Neutrophil (primary cell): ENCODE data around the gene CROCC2.

Experiments
- H3K27ac ChIP-seq: fragments of 200-600 bp; sonication (generic); 2 replicates; pipeline ENCODE4 v1.5.1; 2016; ENCODE audit warnings: mild to moderate bottlenecking, moderate library complexity
- H3K27me3 ChIP-seq: fragments of 200-600 bp; sonication (generic); 2 replicates; pipeline ENCODE4 v1.6.0; 2016; ENCODE audit warnings: mild to moderate bottlenecking
- H3K36me3 ChIP-seq: fragments of 200-600 bp; sonication (generic); 2 replicates; pipeline ENCODE4 v1.5.1; 2017
- H3K4me1 ChIP-seq, 2 experiments: fragments of 200-600 bp in 1 of 2; sonication (generic) in 1 of 2; 1 replicate in 1 of 2; 2 replicates in 1 of 2; pipeline versions ENCODE4 v1.5.1 to v1.6.1; 2013 to 2016; ENCODE audit warnings: low read depth in 1 of 2, low read length in 1 of 2, mild to moderate bottlenecking in 1 of 2, moderate library complexity in 1 of 2; ENCODE audit not compliant: control insufficient read depth in 1 of 2, insufficient read depth in 1 of 2
- H3K4me3 ChIP-seq, 2 experiments: fragments of 200-600 bp in 1 of 2; sonication (generic) in 1 of 2; 1 replicate in 1 of 2; 2 replicates in 1 of 2; pipeline ENCODE4 v1.5.1; 2013 to 2016; ENCODE audit warnings: low read depth in 1 of 2, low read length in 1 of 2, mild to moderate bottlenecking in 1 of 2, moderate library complexity in 1 of 2
- H3K9me3 ChIP-seq: fragments of 200-600 bp; sonication (generic); 2 replicates; pipeline ENCODE4 v1.5.1; 2016
- TF ChIP-seq, protein P1 (sequence below): fragments of 200-600 bp; sonication (generic); IDR thresholded peaks from 2 replicates; pipeline ENCODE4 v1.5.1; 2016; ENCODE audit warnings: antibody characterized with exemption

Gene CROCC2

DNA sequence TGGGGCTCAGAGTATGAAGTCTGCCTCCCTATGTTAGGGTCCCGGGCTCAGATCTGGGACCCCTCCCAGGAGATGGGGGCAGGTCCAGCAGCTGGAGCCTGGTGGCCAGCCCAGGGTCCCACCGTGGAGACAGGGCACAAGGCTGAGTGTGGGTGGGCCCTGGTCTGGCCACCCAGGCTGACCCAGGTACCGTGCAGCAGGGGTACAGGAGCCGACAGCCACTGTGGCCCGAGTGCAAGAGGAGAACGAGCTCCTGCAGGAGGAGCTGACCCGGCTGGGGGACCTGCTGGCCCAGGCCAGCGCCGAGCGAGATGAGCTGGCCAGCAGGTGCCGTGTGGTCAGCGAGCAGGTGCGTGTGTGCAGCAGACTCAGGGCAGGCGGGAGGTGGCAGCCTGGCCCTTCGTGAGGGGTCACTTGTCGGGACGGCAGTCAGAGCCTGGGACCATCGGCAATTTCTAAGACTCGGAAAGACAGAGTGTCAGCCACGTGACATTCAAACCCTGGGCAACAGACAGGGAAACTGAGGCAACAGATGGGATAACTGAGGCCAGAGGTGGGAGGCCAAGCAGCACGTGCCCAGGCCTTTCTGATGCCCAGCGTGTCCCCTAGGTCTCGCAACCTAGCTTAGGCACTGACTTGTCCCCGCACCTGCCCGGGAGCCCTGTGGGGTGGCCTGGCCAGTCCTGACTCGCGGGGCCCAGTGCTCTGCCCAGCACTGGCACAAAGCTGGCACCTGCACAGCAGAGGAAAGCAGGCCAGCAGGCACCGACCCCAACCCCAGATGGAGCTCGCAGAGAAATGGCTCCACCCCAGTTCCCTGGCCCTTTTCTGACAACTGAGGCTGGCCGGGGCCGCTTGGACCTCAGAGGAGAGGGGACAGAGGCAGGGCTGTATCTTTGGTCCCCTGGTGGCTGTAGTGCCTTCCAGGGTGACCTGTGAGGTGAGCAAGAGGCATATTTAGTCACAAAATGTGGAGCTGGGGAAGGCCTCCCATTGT lies 13.9 kb downstream of the CROCC2 start:
- Histone ChIP-seq H3K9me3 (no peaks in the 10 kb centered on the region), H3K27ac (no peak overlapping the region), H3K4me3 (no peak overlapping the region), H3K27me3 (peaks cover 25% of the 10 kb centered on the region), H3K36me3 (no peaks in the 10 kb centered on the region), H3K4me1 (no peaks in the 10 kb centered on the region)
- TF ChIP-seq, protein P1, sequence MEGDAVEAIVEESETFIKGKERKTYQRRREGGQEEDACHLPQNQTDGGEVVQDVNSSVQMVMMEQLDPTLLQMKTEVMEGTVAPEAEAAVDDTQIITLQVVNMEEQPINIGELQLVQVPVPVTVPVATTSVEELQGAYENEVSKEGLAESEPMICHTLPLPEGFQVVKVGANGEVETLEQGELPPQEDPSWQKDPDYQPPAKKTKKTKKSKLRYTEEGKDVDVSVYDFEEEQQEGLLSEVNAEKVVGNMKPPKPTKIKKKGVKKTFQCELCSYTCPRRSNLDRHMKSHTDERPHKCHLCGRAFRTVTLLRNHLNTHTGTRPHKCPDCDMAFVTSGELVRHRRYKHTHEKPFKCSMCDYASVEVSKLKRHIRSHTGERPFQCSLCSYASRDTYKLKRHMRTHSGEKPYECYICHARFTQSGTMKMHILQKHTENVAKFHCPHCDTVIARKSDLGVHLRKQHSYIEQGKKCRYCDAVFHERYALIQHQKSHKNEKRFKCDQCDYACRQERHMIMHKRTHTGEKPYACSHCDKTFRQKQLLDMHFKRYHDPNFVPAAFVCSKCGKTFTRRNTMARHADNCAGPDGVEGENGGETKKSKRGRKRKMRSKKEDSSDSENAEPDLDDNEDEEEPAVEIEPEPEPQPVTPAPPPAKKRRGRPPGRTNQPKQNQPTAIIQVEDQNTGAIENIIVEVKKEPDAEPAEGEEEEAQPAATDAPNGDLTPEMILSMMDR: no peak

- TF ChIP-seq, protein P1: no peak
- no peaks in the 10 kb centered on the region for H3K36me3 ChIP-seq
- H3K4me1 ChIP-seq: no peaks in the 10 kb centered on the region
- H3K27ac ChIP-seq: no peak overlapping the region
- no peak overlapping the region for H3K4me3 ChIP-seq
- no peaks in the 10 kb centered on the region for H3K9me3 ChIP-seq
- peaks cover 18% of the 10 kb centered on the region for H3K27me3 ChIP-seq
These were observed 14.7 kb downstream of the CROCC2 start for GRCh38 chr2:240920783-240921231.

GRCh38 chr2:240921311-240921994 lies 15.3 kb downstream of the CROCC2 start:
- no peaks in the 10 kb centered on the region for H3K36me3 ChIP-seq
- no peaks in the 10 kb centered on the region for H3K4me1 ChIP-seq
- H3K27ac ChIP-seq: no peak overlapping the region
- no peak overlapping the region for H3K4me3 ChIP-seq
- TF ChIP-seq, protein P1: no peak
- no peaks in the 10 kb centered on the region for H3K9me3 ChIP-seq
- peaks cover 11% of the 10 kb centered on the region for H3K27me3 ChIP-seq

DNA sequence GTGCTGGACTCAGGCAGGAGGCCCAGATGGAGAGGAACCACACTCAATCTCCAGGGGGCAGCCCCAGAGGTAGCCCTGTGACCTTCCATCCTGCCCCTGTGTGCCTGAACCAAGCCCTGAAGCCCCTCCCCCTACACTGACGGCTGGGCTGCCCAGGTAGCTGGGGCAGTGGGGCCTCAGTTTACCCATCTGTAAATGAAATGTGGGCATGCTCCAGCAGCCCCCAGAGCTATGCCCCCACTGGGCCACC lies 15.8 kb downstream of the CROCC2 start:
- Histone ChIP-seq H3K36me3 (no peaks in the 10 kb centered on the region), H3K9me3 (no peaks in the 10 kb centered on the region), H3K4me3 (no peak overlapping the region), H3K27me3 (peaks cover 7% of the 10 kb centered on the region), H3K4me1 (no peaks in the 10 kb centered on the region), H3K27ac (no peak overlapping the region)
- TF ChIP-seq, protein P1: no peak

DNA sequence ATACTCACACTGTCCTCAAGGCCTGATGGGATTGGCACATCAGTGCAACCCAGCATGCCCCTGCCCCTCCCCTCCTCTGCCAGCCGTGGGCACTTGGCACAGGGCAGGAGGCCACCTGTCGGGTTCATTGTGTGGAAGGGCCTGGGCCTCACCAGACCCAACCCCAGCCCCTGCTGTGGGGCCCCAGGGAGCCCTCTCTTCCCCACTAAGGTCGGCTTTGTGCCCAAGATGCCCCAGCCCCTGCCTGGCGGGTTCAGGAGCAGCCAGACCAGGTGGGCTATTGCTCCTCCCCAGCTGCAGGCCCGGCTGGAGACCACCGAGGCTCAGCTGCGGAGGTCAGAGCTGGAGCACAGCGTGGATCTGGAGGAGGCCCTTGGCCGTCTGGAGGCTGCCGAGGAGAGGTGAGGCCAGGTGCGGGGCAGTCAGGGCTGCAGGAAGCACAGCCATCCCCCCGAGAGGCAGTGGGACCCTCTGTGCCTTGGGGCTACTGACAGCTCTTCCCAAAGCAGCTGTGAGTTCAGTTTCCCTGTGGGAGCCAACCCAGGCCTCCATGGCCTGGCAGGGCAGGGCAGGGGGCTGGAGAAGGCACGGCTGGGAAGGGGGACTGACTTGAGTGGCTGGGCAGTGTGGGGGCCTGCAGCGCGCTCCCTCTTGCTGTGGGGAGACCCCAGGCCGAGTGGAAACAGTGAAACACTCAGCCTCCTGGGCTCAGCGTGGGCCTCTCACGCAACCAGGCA lies 16.3 kb downstream of the CROCC2 start:
- H3K27ac ChIP-seq: no peak overlapping the region
- TF ChIP-seq, protein P1: no peak
- H3K4me3 ChIP-seq: no peak overlapping the region
- H3K9me3 ChIP-seq: no peaks in the 10 kb centered on the region
- peaks cover 2% of the 10 kb centered on the region for H3K27me3 ChIP-seq
- H3K36me3 ChIP-seq: no peaks in the 10 kb centered on the region
- H3K4me1 ChIP-seq: no peaks in the 10 kb centered on the region
